ENCODE data around the gene GALNTL6. TPM values are rescaled to one million over a fixed set of nuclear protein-coding genes. Genes with fewer than 3 reads are reported as not detected.

GALNTL6 gene
- total and polyA plus RNA-seq, 2 of the 4 experiments (the other 2 are of a cell fraction) = under 0.01 TPM; not detected in 1

DNA sequence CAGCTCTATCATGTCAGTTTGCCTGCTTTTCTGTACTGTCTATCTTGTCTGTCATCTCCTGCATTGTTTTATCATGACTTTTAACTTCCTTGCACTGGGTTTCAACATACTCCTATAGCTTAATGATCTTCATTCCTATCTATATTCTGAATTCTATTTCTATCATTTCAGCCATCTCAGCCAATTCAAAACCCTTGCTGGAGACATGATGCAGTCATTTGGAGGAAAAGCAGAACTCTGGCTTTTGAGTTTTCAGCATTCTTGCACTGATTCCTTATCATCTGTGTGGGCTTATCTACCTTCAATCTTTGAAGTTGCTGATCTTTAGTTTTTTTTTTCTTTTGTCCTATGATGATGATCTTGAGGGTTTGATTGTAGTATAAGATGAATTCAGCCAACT, 861.6 kb downstream of the GALNTL6 start:
- no peaks in the 10 kb centered on the region for H3K36me3 ChIP-seq (ENCODE audit: control insufficient read depth, insufficient read depth, low read length)
- no peak overlapping the region for H2BK15ac ChIP-seq (ENCODE audit: low read depth, low read length)
- no peaks in the 10 kb centered on the region for H4K20me1 ChIP-seq (ENCODE audit: insufficient read depth, low read length)
- no peak overlapping the region for H2BK5ac ChIP-seq (ENCODE audit: low read depth, low read length, poor library complexity, severe bottlenecking)
- H3K18ac ChIP-seq (ENCODE audit: low read depth, low read length) = no peak overlapping the region
- H3K4me3 ChIP-seq (ENCODE audit: insufficient read depth, low read depth, low read length) = no peak overlapping the region
- no peak overlapping the region for H3K4me2 ChIP-seq (ENCODE audit: low read depth, low read length)
- dilution Hi-C loops (cut with HindIII; ENCODE audit: low sequenced_read_pairs, unreplicated experiment) = no loop called here
- H2BK20ac ChIP-seq (ENCODE audit: low read depth, low read length) = no peak overlapping the region
- no peak overlapping the region for H3K9ac ChIP-seq (ENCODE audit: low read depth, low read length)
- ChIA-PET POLR2A (ENCODE audit: unreplicated experiment) (no interaction called here), CTCF (no interaction called here)
- DNase-seq = no peak
- H4K91ac ChIP-seq (ENCODE audit: insufficient read depth, low read depth, low read length) = no peak overlapping the region
- in situ Hi-C loops (cut with MboI; ENCODE audit: low sequenced_read_pairs) = no loop called here
- no peak overlapping the region for H2BK120ac ChIP-seq (ENCODE audit: low read depth, low read length)
- H3K14ac ChIP-seq (replicated peaks; ENCODE audit: low read depth, low read length) = no peak overlapping the region
- no peak for ATAC-seq (ENCODE audit: low read depth)
- H2AFZ ChIP-seq (replicated peaks; ENCODE audit: low read length, poor library complexity) = no peak overlapping the region
- no peak overlapping the region for H3K27ac ChIP-seq (ENCODE audit: insufficient read depth, low read length)
- BruUV-seq (replicated peaks) = no TSS peak
- H3K27me3 ChIP-seq (ENCODE audit: control insufficient read depth, insufficient read depth, low read length) = no peaks in the 10 kb centered on the region
- intact Hi-C loops (cut with micrococcal nuclease) = no loop called here
- H3K23ac ChIP-seq (ENCODE audit: low read depth, low read length) = no peak overlapping the region
- H4K8ac ChIP-seq (ENCODE audit: low read depth in 2 of 2, low read length in 2 of 2) = no peak overlapping the region
- no peaks in the 10 kb centered on the region for H3K9me3 ChIP-seq (ENCODE audit: control insufficient read depth, insufficient read depth, low read length)
- TF ChIP-seq RCOR1 (IDR thresholded peaks at IDR 0.05; ENCODE audit: insufficient replicate concordance, low read length) (no peak), FOS (IDR thresholded peaks at IDR 0.05; ENCODE audit: low read depth, low read length) (no peak), RAD21 (IDR thresholded peaks at IDR 0.05; ENCODE audit: low read length) (no peak), NFE2L2 (IDR thresholded peaks at IDR 0.05; ENCODE audit: low read depth, low read length) (no peak), CEBPB (IDR thresholded peaks at IDR 0.05; ENCODE audit: low read depth, low read length) (no peak), CHD1 (IDR thresholded peaks at IDR 0.05; ENCODE audit: low read depth, low read length) (no peak), MAFK (IDR thresholded peaks at IDR 0.05; ENCODE audit: low read depth, low read length) (no peak), POLR2A (IDR thresholded peaks at IDR 0.05; ENCODE audit: low read depth, low read length) (no peak), SMC3 (IDR thresholded peaks at IDR 0.05; ENCODE audit: low read depth, low read length) (no peak)
- TF ChIP-seq, protein P1, sequence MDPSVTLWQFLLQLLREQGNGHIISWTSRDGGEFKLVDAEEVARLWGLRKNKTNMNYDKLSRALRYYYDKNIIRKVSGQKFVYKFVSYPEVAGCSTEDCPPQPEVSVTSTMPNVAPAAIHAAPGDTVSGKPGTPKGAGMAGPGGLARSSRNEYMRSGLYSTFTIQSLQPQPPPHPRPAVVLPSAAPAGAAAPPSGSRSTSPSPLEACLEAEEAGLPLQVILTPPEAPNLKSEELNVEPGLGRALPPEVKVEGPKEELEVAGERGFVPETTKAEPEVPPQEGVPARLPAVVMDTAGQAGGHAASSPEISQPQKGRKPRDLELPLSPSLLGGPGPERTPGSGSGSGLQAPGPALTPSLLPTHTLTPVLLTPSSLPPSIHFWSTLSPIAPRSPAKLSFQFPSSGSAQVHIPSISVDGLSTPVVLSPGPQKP (IDR thresholded peaks at IDR 0.05; ENCODE audit: borderline replicate concordance, low read depth, low read length) = no peak
- TF ChIP-seq, protein P2, sequence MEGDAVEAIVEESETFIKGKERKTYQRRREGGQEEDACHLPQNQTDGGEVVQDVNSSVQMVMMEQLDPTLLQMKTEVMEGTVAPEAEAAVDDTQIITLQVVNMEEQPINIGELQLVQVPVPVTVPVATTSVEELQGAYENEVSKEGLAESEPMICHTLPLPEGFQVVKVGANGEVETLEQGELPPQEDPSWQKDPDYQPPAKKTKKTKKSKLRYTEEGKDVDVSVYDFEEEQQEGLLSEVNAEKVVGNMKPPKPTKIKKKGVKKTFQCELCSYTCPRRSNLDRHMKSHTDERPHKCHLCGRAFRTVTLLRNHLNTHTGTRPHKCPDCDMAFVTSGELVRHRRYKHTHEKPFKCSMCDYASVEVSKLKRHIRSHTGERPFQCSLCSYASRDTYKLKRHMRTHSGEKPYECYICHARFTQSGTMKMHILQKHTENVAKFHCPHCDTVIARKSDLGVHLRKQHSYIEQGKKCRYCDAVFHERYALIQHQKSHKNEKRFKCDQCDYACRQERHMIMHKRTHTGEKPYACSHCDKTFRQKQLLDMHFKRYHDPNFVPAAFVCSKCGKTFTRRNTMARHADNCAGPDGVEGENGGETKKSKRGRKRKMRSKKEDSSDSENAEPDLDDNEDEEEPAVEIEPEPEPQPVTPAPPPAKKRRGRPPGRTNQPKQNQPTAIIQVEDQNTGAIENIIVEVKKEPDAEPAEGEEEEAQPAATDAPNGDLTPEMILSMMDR (conservative IDR thresholded peaks at IDR 0.05; ENCODE audit: low read depth, low read length) = no peak
- no peaks in the 10 kb centered on the region for H3K9me1 ChIP-seq (ENCODE audit: insufficient read depth, low read length)
- no peaks in the 10 kb centered on the region for H3K79me1 ChIP-seq (ENCODE audit: low read depth in 1 of 2, low read length in 2 of 2)
- H3K4ac ChIP-seq (ENCODE audit: low read depth, low read length) = no peak overlapping the region
- H2AK9ac ChIP-seq (replicated peaks; ENCODE audit: low read depth, low read length, poor library complexity) = no peak overlapping the region
- no peak overlapping the region for H2AK5ac ChIP-seq (ENCODE audit: low read depth, low read length)
- no peak overlapping the region for H3K56ac ChIP-seq (ENCODE audit: extremely low read depth, insufficient read depth, low read length)
- no peaks in the 10 kb centered on the region for H3K4me1 ChIP-seq (ENCODE audit: control insufficient read depth, insufficient read depth, low read length)
- no peak overlapping the region for H4K5ac ChIP-seq (ENCODE audit: low read depth, low read length)
